HG03469 (cell line): Measurements from ENCODE around the gene RLBP1.
A peak's percentile ranks its signal among the peaks of the same experiment; 100 is the strongest.
"Not testable (repeated sequence)": the region's sequence is repeated elsewhere in the genome, so short reads cannot be mapped to it uniquely, and the experiment has no call there.

Experiments
- ATAC-seq: cut with Tn5 transposase; IDR thresholded peaks from one replicate; pipeline ENCODE4 v1.9.1; 2021; ENCODE audit warnings: mild to moderate bottlenecking, moderate library complexity, moderate number of reproducible peaks; ENCODE audit not compliant: unreplicated experiment

RLBP1 gene

GRCh38 chr15:89221543-89221942 lies at the start of gene RLBP1:
TSS of gene RLBP1 (minus strand) at chr15:89221579. CDS start at chr15:89218975, 2,604 bp downstream.
- no peak for ATAC-seq

- not testable (repeated sequence) for ATAC-seq
Observed at GRCh38 chr15:89250142-89250541, 28.8 kb upstream of the RLBP1 start.

GRCh38 chr15:89248584-89248983 lies 27.2 kb upstream of the RLBP1 start:
- ATAC-seq: no peak

DNA sequence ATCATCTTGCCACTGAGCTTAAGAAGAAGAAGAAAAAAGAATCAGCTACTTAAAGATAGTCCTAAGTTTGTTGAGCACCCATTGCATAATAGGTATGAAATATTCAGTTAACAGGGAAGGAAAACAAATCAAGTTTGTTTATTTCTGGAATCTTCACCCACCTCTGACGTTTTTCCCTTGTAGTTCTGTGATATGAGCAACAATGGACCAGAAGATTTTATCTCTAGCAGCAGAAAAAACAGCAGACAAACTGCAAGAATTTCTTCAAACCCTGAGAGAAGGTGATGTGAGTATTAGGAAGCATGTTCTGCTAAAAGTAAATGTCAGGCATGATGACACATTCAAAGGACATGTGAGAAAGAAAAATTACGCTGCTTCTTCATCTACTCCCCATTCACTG lies 26.1 kb upstream of the RLBP1 start:
- no peak for ATAC-seq

GRCh38 chr15:89244574-89244903 lies 23.2 kb upstream of the RLBP1 start:
- peak; percentile 8 for ATAC-seq

GRCh38 chr15:89243691-89244573 lies 22.6 kb upstream of the RLBP1 start, which contains the start of gene FANCI:
TSS of gene FANCI (plus strand) at chr15:89243979. CDS start at chr15:89247648, 3,669 bp downstream.
- ATAC-seq: peak; percentile 77

DNA sequence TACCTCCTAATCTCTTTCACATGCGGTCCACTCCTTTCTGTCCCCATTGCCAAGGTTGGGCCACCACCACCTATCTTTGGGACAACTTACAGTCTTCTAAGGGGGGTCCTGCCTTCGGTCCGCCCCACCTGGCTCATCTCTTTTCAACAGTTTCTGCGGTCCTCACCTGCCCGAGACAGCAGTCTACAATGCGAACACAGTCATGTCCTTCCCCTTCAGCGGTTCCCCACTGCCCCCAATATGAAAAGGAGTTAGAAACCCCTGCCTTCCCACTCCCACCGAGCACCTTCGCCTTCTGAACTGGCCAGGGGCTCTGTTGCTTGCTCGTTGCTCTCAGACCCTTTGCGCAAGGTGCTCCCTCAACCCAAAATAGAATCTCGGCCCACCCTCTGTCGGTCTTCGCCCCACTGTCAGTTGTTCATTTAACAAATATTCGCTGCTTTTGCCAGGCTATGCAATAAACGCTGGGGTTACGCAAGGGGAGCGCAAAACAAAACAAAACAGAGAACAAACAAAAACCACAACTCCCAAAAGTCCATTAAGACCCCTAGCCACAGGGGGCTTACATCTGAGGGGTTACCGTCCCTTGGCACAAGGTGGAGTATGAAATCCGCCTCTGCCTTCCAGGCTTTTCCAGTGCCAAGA lies 21.8 kb upstream of the RLBP1 start:
- ATAC-seq: no peak

DNA sequence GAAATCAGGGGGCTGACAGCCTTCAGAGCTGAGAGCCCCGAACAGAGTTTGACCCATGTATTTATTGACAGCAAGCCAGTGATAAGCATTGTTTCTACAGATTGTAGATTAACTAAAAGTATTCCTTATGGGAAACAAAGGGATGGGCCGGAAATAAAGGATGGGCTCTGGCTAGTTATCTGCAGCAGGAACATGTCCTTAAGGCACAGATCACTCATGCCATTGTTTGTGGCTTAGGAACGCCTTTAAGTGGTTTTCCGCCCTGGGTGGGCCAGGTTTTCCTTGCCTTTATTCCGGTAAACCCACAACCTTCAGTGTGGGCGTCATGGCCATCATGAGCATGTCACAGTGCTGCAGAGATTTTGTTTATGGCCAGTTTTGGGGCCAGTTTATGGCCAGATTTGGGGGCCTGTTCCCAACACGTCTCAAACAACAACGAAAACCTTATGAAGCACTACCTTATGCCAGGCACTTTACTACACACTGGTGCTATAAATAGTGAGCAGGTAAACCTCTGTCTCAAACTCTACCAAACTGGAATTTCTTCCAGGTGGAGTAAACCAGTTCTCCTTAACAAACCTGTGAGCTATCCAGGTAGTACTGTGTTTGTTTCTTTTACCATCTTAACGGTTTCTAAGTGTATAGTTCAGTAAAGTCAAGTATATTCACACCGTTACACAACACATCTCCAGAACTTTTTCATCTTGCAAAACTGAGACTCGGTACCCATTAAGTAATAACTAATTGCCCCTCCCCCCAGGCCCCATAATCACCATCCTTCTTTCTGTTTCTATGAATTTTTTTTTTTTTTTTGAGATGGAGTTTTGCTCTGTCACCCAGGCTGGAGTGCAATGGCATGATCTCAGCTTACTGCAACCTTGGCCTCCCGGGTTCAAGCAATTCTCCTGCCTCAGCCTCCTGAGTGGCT lies 18.8 kb upstream of the RLBP1 start:
- not testable (repeated sequence) for ATAC-seq

DNA sequence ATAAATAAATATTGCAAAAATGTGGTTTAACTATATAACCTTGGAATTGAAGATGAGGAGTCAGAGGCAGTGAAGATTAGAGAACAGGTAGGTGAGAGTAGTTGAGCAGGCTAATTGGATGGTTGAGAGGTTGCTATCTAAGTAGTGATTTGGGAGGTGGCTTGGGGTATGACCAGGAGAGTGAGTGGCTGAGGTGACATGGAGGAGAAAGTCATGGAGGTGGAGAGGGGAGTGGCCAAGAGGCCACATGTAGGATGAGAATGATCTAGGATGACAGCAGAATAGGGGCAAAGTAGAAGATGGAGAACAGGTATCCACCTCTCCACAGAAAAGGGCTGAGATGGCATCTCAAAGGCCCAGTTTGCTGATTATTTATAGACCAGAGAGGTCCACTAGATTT lies 10.5 kb upstream of the RLBP1 start:
- no peak for ATAC-seq

DNA sequence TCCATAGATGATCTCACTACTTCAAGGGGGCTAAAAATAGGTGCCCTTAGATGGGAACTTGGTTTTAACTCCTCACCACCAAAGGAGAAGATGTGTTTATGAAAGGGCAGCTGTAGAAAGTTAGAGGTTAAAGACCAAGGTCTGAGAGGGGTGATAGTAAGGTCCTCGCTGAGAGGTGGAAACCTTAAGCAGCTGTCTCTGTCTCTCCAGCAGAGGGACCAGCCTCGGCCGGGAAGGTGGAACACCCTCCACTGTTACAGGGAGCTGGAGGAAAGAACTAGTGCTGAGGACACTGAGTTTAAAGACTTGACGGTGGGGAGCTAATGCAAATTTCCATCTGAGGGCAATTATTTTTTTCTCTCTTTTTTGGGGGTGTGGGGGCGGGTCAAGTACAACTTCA lies 8.9 kb upstream of the RLBP1 start:
- ATAC-seq: no peak

DNA sequence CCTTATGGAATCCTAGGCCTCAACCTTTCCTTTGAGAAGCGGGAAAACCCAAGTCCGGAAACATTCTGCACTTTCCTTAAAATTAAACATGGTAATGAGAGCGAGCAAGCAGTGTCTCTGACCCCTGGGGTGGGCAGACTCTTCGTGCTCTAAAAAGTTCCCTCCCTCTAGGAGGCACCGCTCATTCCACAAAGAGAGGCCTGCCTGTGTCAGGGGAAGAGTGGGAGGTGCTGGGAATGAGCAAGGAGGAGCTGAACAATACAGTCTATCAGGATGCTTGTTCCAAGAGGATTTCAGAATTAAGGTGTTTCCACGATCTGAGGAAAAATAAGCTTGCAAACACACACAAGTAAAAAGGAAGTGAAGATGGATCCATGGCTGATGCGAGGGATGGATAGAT lies 6.0 kb upstream of the RLBP1 start:
- ATAC-seq: no peak

DNA sequence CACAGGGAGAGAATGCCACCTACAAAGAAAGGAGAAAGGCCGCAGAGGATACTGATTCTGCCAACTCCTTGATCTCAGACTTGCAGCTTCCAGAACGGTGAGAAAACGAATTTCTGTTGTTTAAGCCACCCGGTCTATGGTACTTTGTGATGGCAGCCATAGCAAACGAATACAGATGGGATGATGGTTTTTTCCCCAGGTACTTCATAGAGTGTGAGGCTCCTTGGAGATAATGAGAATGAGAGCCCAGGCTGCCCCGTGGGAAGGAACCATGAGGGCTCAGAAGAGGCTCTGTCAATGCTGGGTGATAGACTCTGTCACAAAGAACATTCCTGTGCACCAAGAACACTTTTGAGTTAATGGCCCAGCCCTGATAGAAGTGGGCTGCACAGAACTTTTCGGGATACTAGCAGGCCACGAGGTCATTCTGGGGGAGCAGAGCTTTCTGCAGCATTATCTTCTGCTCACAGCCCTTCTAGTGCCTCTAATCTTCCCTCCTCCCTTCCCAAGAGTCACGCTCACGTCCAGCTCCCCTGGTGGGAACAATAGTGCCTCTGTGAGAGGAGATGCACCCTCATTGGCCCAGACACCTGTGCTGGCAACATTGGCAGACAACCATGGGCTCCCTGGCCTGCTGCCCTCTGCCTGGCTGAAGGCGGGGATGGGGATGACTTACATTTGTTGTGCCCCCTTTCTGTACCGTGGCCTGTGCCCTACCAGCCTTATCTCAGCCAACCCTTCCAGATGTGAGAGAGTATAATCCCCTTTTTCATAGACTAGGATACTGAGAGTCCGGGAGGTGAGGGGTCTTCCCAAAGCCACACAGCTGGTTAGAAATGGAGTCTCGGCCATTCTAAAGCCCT lies 5.2 kb upstream of the RLBP1 start:
- no peak for ATAC-seq

- ATAC-seq: no peak
Observed at GRCh38 chr15:89225588-89225987, 4.2 kb upstream of the RLBP1 start.

DNA sequence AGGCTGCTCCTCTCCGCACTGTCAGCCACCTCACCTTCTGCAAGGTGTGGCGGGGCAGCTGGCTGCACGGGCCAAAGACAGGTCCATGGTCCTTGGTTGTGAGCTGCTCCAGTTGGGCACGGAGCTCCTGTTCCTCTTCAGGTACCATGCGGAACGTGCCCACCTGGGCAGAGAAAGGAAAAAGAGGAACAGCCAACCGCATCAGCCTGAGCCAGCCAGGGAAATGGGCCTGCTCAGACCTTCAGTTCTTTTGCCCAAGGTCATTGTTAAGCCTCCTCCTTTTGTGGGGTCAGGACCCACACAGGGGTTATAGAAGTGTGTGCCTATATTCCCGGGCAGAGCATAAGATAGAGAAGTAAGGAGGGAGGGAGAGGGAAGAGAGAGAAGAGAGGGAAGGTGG lies 2.8 kb downstream of the RLBP1 start:
- ATAC-seq: no peak

DNA sequence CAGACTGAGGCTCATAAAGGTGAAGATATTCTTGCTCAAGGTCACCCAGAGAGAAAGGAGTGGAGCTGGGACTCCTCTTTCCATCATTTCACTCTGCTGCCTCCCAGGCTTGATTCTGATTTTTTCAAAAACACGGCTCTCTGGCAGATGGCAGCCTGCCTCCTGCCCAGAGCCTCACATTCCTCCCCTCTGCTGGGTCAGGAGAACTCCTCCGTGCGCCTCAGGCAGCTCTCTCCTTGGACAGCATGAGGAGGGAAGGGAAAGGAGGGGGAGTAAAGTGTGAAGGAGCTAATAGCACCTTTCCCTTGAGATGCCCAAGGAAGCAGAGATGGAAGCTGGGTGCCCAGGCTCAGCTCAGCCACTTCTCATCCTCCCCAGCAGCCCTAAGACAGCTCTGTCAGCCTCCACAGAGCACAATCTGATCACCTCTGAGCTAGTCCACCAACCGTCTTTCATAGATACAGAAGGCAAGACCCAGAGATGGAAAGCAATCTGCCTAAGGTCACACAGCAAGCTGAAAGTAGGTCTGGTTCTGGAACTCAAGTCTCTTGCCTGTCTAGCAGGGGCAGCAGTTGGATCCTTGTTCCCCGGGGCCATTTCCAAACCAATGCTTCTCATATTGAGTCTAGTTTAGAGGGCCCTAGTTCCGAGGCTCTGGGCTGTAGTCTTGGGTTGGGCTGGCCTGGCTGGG lies 3.5 kb downstream of the RLBP1 start:
- no peak for ATAC-seq

GRCh38 chr15:89217031-89217430 lies 4.3 kb downstream of the RLBP1 start:
- ATAC-seq: no peak

DNA sequence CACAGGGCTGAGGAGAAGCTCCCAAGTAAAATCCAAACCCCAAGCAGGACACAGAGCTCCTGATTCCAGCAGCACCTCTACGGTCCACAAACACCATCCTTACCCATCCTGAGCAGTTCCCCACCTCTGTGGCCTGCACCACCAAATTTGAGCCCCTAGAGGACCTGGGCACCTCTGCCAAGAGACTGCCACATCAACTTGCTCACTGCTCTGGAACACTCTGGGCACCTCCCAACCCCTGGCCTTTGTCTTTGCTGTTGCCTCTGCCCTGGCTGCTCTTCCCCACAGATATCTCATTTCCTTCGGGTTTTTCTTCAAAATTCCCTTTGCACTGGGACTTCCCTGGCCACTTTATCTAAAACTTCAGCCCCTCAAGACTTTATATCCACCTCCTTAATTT lies 5.8 kb downstream of the RLBP1 start:
- no peak for ATAC-seq

DNA sequence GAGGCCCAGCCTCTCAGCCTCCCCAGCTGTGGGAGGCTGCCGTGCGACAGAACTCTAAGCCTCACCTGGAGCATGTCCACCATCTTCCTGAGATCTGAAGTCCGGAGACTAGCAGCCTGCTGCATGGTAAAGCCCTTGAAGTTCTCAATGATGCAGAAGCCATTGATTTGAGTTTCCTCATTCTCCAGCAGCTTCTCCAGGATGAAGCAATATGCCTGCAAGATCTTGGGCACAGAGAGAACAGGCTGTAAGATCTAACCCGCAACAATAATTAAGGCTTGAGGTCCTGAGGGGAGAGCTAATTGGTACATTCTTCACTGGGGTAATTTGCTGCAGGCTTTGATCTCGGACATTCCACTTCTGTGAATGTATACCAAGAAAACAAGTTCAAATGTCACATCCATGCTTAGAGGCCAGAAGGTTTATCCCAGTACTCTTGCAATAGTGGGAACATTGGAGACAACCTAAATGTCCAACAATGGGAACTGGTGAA lies 9.7 kb downstream of the RLBP1 start:
- ATAC-seq: no peak

- no peak for ATAC-seq
Observed at GRCh38 chr15:89209057-89209456, 12.3 kb downstream of the RLBP1 start.

- ATAC-seq: no peak
Observed at GRCh38 chr15:89208256-89208655, 13.1 kb downstream of the RLBP1 start.
